ENCODE results near the gene NINJ1. TPM values are rescaled to one million over a fixed set of nuclear protein-coding genes. Genes with fewer than 3 reads are reported as not detected.
"Not testable (repeated sequence)": the region's sequence is repeated elsewhere in the genome, so short reads cannot be mapped to it uniquely, and the experiment has no call there.

Gene NINJ1
- total RNA-seq, 6 experiments from 2014 or later = 35.6 to 103 (median 65.1) TPM

DNA sequence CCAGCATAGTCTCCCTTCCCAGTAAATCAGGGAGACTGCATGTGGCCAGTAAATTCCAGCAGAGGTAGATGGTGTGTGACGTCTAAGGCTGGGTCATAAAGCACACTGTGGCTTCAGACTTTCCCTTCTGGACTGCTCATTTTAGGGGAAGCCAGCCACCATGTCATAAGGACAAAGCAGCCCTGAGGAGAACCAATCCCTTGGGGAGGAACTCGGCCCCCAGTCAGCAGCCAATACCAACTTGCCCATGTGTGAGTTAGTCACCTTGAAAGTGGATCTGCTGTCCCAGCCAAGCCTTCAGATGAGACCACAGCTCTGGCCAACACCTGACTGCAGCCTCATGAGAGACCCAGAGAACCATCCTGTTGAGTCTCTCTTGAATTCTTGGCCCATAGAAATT is 14.7 kb upstream of the NINJ1 start:
- 100% methylated on average over 1 of the region's 2 CpGs for WGBS (ENCODE audit: insufficient coverage, low coverage, low lambda C conversion rate, missing lambda C conversion rate)
- Histone ChIP-seq H3K27me3 (no peaks in the 10 kb centered on the region), H3K4me1 (no peaks in the 10 kb centered on the region), H3K27ac (no peak overlapping the region), H3K4me3 (no peak overlapping the region), H3K9me3 (no peaks in the 10 kb centered on the region), H3K36me3 (no peaks in the 10 kb centered on the region)
- no peak for ATAC-seq
- intact Hi-C loops (cut with DNase I) = no loop called here
- TF ChIP-seq, protein P1, sequence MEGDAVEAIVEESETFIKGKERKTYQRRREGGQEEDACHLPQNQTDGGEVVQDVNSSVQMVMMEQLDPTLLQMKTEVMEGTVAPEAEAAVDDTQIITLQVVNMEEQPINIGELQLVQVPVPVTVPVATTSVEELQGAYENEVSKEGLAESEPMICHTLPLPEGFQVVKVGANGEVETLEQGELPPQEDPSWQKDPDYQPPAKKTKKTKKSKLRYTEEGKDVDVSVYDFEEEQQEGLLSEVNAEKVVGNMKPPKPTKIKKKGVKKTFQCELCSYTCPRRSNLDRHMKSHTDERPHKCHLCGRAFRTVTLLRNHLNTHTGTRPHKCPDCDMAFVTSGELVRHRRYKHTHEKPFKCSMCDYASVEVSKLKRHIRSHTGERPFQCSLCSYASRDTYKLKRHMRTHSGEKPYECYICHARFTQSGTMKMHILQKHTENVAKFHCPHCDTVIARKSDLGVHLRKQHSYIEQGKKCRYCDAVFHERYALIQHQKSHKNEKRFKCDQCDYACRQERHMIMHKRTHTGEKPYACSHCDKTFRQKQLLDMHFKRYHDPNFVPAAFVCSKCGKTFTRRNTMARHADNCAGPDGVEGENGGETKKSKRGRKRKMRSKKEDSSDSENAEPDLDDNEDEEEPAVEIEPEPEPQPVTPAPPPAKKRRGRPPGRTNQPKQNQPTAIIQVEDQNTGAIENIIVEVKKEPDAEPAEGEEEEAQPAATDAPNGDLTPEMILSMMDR (IDR thresholded peaks at IDR 0.05) = no peak
- TF ChIP-seq POLR2A (IDR thresholded peaks at IDR 0.05) = no peak
- no peak for DNase-seq

DNA sequence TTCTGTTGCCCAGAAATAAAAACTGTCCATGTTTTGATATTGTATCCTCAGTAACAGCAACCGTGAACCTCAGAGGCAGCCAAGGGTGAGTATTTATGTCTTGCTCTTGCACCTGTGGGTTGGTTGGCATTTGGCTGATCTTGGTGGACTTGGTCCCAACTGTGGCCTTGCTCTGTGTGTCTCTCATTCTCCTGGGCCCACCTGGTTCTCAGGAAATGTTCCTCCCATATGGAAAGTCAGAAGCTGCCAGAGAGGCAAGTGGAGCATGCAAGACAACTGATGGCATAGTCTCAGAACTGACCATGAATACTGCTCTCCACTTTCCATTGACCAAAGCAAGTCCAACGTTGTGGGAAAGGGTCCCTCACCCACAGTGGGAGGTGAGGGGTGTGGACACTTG is 13.6 kb upstream of the NINJ1 start:
- Histone ChIP-seq H3K36me3 (no peaks in the 10 kb centered on the region), H3K4me3 (no peak overlapping the region), H3K27ac (no peak overlapping the region), H3K4me1 (no peaks in the 10 kb centered on the region), H3K9me3 (no peaks in the 10 kb centered on the region), H3K27me3 (no peaks in the 10 kb centered on the region)
- intact Hi-C loops (cut with DNase I) = no loop called here
- DNase-seq = no peak
- no peak for ATAC-seq
- WGBS (ENCODE audit: insufficient coverage, low coverage, low lambda C conversion rate, missing lambda C conversion rate) = 58% methylated on average over 2 of the region's 2 CpGs
- TF ChIP-seq, protein P1 (IDR thresholded peaks at IDR 0.05) = no peak
- no peak for TF ChIP-seq POLR2A (IDR thresholded peaks at IDR 0.05)

DNA sequence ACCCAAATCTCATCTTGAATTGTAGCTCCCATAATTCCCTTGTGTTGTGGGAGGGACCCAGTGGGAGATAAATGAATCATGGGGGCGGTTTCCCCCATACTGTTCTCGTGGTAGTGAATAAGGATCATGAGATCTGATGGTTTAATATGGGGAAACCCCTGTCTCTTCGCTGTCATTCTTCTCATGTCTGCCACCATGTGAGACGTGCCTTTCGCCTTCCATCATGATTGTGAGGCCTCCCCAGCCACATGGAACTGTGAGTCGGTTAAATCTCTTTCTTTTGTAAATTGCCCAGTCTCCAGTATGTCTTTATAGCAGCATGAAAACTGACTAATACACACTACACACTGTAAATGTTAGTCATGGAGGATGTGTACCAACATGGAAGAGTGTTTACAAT is 12.6 kb upstream of the NINJ1 start:
- 73% methylated on average over 6 of the region's 6 CpGs for WGBS (ENCODE audit: insufficient coverage, low coverage, low lambda C conversion rate, missing lambda C conversion rate)
- H3K36me3 ChIP-seq; H3K4me3 ChIP-seq; H3K4me1 ChIP-seq; H3K9me3 ChIP-seq; H3K27ac ChIP-seq; ATAC-seq; intact Hi-C loops (cut with DNase I); DNase-seq; H3K27me3 ChIP-seq: not testable (repeated sequence)

DNA sequence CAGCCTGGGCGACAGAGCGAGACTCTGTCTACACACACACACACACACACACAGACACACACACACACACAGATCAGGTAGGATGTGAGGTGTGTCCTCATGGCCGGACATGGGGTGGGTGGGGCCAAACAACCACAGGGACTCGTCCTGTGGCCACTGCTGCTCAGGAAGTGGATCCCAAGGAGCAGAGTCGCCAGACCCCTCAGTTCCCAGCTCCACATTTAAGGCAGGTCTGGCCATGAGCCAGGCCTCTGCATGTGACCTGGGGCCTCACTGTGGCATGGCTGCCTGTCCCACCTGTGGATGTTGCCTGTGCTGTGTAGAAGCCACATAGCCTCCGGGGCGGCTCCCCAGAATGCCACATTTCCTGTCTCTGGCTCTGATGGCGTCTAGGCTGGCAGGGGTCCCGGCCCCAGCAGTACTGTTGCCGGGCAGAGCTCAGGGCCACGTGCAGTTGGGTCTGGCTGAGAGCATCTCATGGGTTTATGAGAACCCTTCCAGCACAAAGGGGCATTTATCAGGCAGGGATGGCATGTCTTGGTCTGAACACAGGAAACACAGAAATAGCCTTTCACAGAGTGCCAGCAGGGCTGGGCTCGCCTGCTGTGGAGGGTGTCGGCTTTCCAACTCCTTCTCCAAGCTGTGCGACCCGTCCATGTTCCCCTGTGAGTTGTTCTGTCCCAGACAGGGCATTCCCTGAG is 9.9 kb upstream of the NINJ1 start:
- Histone ChIP-seq H3K4me3 (no peak overlapping the region), H3K27ac (no peak overlapping the region), H3K27me3 (no peaks in the 10 kb centered on the region), H3K36me3 (no peaks in the 10 kb centered on the region), H3K9me3 (no peaks in the 10 kb centered on the region), H3K4me1 (no peaks in the 10 kb centered on the region)
- DNase-seq = no peak
- ATAC-seq = peak in 2 of 4 donors; percentile 19 to 22
- WGBS (ENCODE audit: insufficient coverage, low coverage, low lambda C conversion rate, missing lambda C conversion rate) = 62% methylated on average over 8 of the region's 15 CpGs
- intact Hi-C loops (cut with DNase I) = no loop called here
- no peak for TF ChIP-seq POLR2A (IDR thresholded peaks at IDR 0.05)
- TF ChIP-seq, protein P1 (IDR thresholded peaks at IDR 0.05) = no peak

DNA sequence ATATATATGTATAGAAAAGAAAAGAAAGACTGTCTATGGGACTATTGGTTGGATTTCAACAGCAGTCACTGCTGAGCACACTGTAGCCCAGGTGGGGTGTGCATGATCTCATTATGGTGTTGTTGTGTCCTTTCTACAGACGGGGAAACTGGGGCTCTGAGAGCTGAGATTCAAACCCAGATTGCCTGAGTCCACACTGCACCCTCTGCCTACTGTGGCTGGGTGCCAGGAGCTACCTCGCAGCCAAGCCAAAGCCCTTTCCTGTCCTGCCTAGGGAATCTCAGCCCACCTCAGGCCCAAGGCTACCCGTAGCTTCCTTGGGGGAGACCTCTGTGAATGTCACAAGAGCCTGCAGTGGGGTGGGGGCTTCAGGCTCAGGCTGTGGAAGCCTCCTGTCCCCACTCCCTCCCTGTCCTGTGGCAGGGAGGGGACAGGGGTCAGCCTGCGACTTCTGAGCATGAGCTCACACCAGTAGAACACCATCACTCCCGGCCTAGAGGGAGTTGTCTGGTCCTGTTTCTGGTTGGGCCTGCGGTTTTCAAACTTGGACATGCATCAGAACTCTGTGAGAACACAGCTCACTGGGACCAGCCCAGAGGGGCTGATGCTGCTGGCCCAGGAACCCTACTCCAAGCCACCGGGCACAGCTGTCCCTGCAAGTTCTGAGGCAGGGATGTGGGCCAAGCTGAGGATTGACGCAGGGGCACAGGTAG is 7.9 kb upstream of the NINJ1 start:
- TF ChIP-seq, protein P1 (IDR thresholded peaks at IDR 0.05) = no peak
- TF ChIP-seq POLR2A (IDR thresholded peaks at IDR 0.05) = no peak
- Histone ChIP-seq H3K36me3 (no peaks in the 10 kb centered on the region), H3K27me3 (no peaks in the 10 kb centered on the region), H3K4me1 (no peaks in the 10 kb centered on the region), H3K27ac (no peak overlapping the region), H3K9me3 (no peaks in the 10 kb centered on the region), H3K4me3 (no peak overlapping the region)
- ATAC-seq (peak in 1 of 4 donors; percentile 12), DNase-seq (no peak)
- intact Hi-C loops (cut with DNase I) = no loop called here
- WGBS (ENCODE audit: insufficient coverage, low coverage, low lambda C conversion rate, missing lambda C conversion rate) = no CpG with 5 or more reads among the region's 8 CpGs
